Smooth muscle cell (in vitro differentiated cells): ENCODE data around the gene GOLGA2. TPM values are rescaled to one million over a fixed set of nuclear protein-coding genes. Genes with fewer than 3 reads are reported as not detected.

Experiments
- DNase-seq: peaks from one replicate; lab custom pipeline; 2025; ENCODE audit not compliant: unreplicated experiment; lab: John Stamatoyannopoulos, UW
- H2AFZ ChIP-seq: fragments of 200-600 bp; sonication (generic); 2 replicates; pipeline ENCODE4 v1.6.0; 2016; ENCODE audit warnings: antibody characterized with exemption, low read depth, mild to moderate bottlenecking
- H3F3A ChIP-seq: fragments of 200-600 bp; sonication (generic); 2 replicates; pipeline ENCODE4 v1.6.0; 2017; ENCODE audit warnings: antibody characterized with exemption, low read depth
- H3K27ac ChIP-seq: fragments of 200-600 bp; sonication (generic); 2 replicates; pipeline ENCODE4 v1.5.1; 2016; ENCODE audit warnings: low read depth, mild to moderate bottlenecking
- H3K27me3 ChIP-seq: fragments of 200-600 bp; sonication (generic); 2 replicates; pipeline ENCODE4 v1.6.1; 2016; ENCODE audit warnings: low read depth, mild to moderate bottlenecking
- H3K36me3 ChIP-seq: fragments of 200-600 bp; sonication (generic); 2 replicates; pipeline ENCODE4 v1.5.1; 2016; ENCODE audit warnings: low read depth
- H3K4me1 ChIP-seq: fragments of 200-600 bp; sonication (generic); 2 replicates; pipeline ENCODE4 v1.5.1; 2016; ENCODE audit warnings: low read depth
- H3K4me2 ChIP-seq: fragments of 200-600 bp; sonication (generic); 2 replicates; pipeline ENCODE4 v1.6.0; 2016; ENCODE audit warnings: mild to moderate bottlenecking
- H3K4me3 ChIP-seq: fragments of 200-600 bp; sonication (generic); 2 replicates; pipeline ENCODE4 v1.5.1; 2016; ENCODE audit warnings: mild to moderate bottlenecking
- H3K79me2 ChIP-seq: fragments of 200-600 bp; sonication (generic); 2 replicates; pipeline ENCODE4 v1.6.0; 2016; ENCODE audit warnings: low read depth, mild to moderate bottlenecking
- H3K9ac ChIP-seq: fragments of 200-600 bp; sonication (generic); 2 replicates; pipeline ENCODE4 v1.6.0; 2016; ENCODE audit warnings: low read depth
- H3K9me3 ChIP-seq: fragments of 200-600 bp; sonication (generic); replicated peaks from 2 replicates; pipeline ENCODE4 v1.5.1; 2016; ENCODE audit warnings: low read depth
- H4K20me1 ChIP-seq: fragments of 200-600 bp; sonication (generic); 2 replicates; pipeline ENCODE4 v1.6.0; 2016; ENCODE audit warnings: low read depth
- WGBS: methylation state at CpG from one replicate; pipeline ENCODE4 v1.1.7; 2016; ENCODE audit warnings: low lambda C conversion rate; 5-methylcytosine and 5-hydroxymethylcytosine counted together
- polyA plus RNA-seq: library from polyadenylated mRNA; unstranded; fragments of >200 nt; fragmentation: Nextera tagmentation; extraction: Ambion mirVana; gene quantifications from 2 replicates; pipeline ENCODE4 v1.2.1, GENCODE V29; 2016
- total RNA-seq: library from RNA; depleted of rRNA; stranded (reverse); fragments of >200 nt; gene quantifications from 2 replicates; pipeline ENCODE4 v1.2.3, GENCODE V29; 2014
- TF ChIP-seq, protein P1 (sequence below): fragments of 200-600 bp; sonication (generic); IDR thresholded peaks from 2 replicates; pipeline ENCODE4 v1.5.1; 2017; ENCODE audit warnings: borderline replicate concordance, mild to moderate bottlenecking, antibody characterized with exemption; ENCODE audit not compliant: insufficient read depth, poor library complexity, severe bottlenecking

The GOLGA2 gene
- total and polyA plus RNA-seq, 2 experiments from 2014 or later = 55.4 to 101 TPM

DNA sequence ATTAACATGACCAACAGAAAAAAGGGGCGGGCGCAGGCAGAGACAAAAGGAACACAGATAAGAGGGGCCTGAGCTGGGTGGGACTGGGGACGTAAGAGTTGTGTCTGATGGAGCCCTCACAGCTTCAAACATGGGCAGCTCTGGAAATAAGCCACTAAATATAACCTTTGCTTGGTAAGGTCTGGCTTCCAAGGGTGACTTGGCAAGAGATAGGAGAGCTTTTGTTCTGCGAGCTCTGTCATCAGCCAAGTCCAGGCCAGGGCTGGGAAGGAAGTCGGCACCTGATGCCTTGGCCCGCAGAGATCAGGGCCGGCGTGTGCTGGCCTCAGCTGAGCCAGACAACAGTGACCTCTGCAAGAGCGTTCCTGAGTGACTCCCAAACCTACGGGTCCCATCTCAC, 34.7 kb upstream of the GOLGA2 start:
- H2AFZ ChIP-seq = no peak overlapping the region
- no peak overlapping the region for H3K4me2 ChIP-seq
- H3K9me3 ChIP-seq = no peaks in the 10 kb centered on the region
- H3F3A ChIP-seq = peaks cover 6% of the 10 kb centered on the region
- 92% methylated on average over 10 of the region's 10 CpGs for WGBS
- H3K36me3 ChIP-seq = no peaks in the 10 kb centered on the region
- DNase-seq = no peak
- no peaks in the 10 kb centered on the region for H3K79me2 ChIP-seq
- no peak overlapping the region for H3K4me3 ChIP-seq
- H3K27me3 ChIP-seq = no peaks in the 10 kb centered on the region
- TF ChIP-seq, protein P1, sequence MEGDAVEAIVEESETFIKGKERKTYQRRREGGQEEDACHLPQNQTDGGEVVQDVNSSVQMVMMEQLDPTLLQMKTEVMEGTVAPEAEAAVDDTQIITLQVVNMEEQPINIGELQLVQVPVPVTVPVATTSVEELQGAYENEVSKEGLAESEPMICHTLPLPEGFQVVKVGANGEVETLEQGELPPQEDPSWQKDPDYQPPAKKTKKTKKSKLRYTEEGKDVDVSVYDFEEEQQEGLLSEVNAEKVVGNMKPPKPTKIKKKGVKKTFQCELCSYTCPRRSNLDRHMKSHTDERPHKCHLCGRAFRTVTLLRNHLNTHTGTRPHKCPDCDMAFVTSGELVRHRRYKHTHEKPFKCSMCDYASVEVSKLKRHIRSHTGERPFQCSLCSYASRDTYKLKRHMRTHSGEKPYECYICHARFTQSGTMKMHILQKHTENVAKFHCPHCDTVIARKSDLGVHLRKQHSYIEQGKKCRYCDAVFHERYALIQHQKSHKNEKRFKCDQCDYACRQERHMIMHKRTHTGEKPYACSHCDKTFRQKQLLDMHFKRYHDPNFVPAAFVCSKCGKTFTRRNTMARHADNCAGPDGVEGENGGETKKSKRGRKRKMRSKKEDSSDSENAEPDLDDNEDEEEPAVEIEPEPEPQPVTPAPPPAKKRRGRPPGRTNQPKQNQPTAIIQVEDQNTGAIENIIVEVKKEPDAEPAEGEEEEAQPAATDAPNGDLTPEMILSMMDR = no peak
- peaks cover 3% of the 10 kb centered on the region for H3K4me1 ChIP-seq
- no peak overlapping the region for H3K27ac ChIP-seq
- H3K9ac ChIP-seq = no peak overlapping the region
- peaks cover 3% of the 10 kb centered on the region for H4K20me1 ChIP-seq

DNA sequence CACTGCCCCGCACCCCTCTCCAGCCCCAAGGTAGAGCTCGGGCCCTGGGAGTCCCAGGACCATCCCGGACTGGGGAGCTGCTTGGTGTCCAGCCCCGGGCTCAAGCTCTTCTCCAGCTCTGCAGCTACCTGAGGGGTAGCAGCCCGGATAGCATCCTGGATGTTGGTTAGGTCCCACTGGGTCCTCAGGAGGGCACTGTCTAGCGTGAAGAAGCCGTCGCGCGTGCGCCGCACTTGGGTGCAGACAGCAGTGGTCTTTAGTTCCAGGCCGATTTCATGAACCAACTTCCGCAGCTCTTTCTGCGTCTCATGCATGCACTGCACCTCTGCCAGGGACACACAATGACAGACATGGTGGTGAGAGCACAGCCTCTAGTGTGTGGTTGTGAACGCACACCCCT, 33.7 kb upstream of the GOLGA2 start:
- no peaks in the 10 kb centered on the region for H3K9me3 ChIP-seq
- DNase-seq = no peak
- H3K4me2 ChIP-seq = no peak overlapping the region
- peaks cover 10% of the 10 kb centered on the region for H3F3A ChIP-seq
- H3K4me3 ChIP-seq = no peak overlapping the region
- H3K9ac ChIP-seq = no peak overlapping the region
- H2AFZ ChIP-seq = no peak overlapping the region
- no peaks in the 10 kb centered on the region for H3K36me3 ChIP-seq
- H3K4me1 ChIP-seq = peaks cover 3% of the 10 kb centered on the region
- H3K27ac ChIP-seq = no peak overlapping the region
- H3K79me2 ChIP-seq = no peaks in the 10 kb centered on the region
- over 99% methylated on average over 16 of the region's 16 CpGs for WGBS
- H4K20me1 ChIP-seq = peaks cover 3% of the 10 kb centered on the region
- TF ChIP-seq, protein P1 = no peak
- H3K27me3 ChIP-seq = no peaks in the 10 kb centered on the region

DNA sequence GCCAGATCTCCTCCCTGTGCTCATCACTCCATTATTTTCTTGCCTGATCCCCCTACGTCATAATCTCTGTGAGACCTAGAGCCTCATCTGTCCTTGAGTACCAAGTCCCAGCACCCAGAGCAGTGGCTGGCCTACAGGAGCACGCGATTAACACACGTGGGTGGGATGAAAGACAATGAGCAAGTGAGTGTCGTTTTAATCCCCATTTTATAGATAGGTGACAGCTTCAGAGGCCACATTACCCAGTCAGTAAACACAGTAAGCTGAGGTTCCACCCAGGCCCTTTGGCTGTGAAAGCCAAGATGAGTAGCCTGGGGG, 29.1 kb upstream of the GOLGA2 start:
- Histone ChIP-seq H3K79me2 (no peaks in the 10 kb centered on the region), H3K9ac (no peak overlapping the region), H3K27me3 (no peaks in the 10 kb centered on the region), H4K20me1 (peaks cover 3% of the 10 kb centered on the region), H3K4me2 (no peak overlapping the region), H3F3A (peaks cover 13% of the 10 kb centered on the region), H3K36me3 (no peaks in the 10 kb centered on the region), H3K9me3 (no peaks in the 10 kb centered on the region), H2AFZ (no peak overlapping the region), H3K27ac (no peak overlapping the region), H3K4me1 (peaks cover 3% of the 10 kb centered on the region), H3K4me3 (no peak overlapping the region)
- TF ChIP-seq, protein P1 = no peak
- no peak for DNase-seq
- WGBS = 63% methylated on average over 5 of the region's 5 CpGs

DNA sequence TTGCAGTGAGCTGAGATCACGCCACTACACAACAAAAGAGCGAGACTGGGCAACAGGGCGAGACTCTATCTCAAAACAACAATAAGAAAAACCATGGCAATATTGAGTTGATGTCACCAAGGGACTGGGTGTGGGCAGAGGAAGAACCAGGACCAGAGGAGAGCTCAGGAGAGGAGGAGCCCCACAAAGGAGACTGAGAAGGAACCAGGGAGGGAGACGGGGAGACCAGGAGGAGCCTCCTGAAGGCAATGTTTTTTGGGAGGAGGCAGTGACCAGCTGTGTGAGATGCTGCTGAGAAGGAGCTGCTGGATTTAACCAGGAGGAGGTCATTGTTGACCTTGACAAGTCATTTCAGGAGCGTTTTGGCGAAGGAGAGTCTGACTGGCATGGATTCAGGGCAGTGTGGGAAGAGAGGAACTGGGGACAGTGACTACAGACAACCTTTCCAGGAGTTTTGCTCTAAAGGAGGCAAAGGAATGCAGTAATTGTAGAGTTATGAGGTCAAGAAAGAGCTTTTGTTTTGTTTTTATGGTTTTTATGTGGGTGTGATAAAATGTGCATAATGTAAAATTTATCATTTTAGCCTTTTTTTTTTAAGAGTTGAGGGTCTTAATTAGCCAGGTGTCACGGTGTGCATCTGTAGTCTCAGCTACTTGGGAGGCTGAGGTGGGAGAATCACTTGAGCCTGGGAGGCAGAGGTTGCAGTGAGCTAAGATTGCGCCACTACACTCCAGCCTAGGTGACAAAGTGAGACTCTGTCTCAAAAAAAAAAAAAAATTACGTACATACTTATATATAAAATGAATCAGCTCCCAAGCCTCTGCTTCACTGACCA, 28.5 kb upstream of the GOLGA2 start:
- no peaks in the 10 kb centered on the region for H3K36me3 ChIP-seq
- H4K20me1 ChIP-seq = peaks cover 3% of the 10 kb centered on the region
- H3K4me1 ChIP-seq = peaks cover 3% of the 10 kb centered on the region
- WGBS = 93% methylated on average over 9 of the region's 9 CpGs
- H3K4me3 ChIP-seq = no peak overlapping the region
- H3K27ac ChIP-seq = no peak overlapping the region
- no peaks in the 10 kb centered on the region for H3K9me3 ChIP-seq
- TF ChIP-seq, protein P1 = no peak
- no peak overlapping the region for H3K9ac ChIP-seq
- no peaks in the 10 kb centered on the region for H3K27me3 ChIP-seq
- no peaks in the 10 kb centered on the region for H3K79me2 ChIP-seq
- H3F3A ChIP-seq = peaks cover 13% of the 10 kb centered on the region
- H3K4me2 ChIP-seq = no peak overlapping the region
- no peak for DNase-seq
- no peak overlapping the region for H2AFZ ChIP-seq
